NT2/D1 (cell line): ENCODE data around the gene BRAT1.

ENCODE experiments used
- SUZ12 ChIP-seq: IDR thresholded peaks from 2 replicates; pipeline ENCODE4 v1.6.1; 2011; ENCODE audit not compliant: insufficient read length, insufficient read depth; ENCODE audit errors: extremely low read depth
- YY1 ChIP-seq: IDR thresholded peaks from 2 replicates; pipeline ENCODE4 v1.6.1; 2011; ENCODE audit not compliant: insufficient read length, insufficient read depth
- ZNF274 ChIP-seq: IDR thresholded peaks from 2 replicates; pipeline ENCODE4 v1.6.1; 2011; ENCODE audit warnings: mild to moderate bottlenecking, low read depth, low read length

DNA sequence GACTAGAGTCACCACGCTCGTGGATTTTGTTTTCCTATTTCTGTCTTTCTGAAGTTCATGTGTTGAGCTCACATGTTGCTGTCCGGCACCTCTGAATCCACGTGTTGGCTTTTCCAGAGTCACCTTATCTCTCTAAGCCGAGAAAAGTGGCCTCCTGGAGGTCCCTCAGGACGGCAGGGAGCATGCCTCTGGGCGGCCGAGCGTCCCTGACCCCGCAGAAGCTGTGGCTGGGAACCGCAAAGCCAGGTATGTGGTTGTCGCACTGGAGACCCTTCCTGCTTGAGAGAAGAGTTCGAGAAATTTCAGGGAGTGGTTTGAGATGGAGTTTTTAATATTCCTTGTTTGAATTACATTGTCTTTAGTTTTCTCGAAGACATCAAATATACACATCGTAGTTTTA is 16.1 kb upstream of the BRAT1 start:
- TF ChIP-seq SUZ12 (no peak), ZNF274 (no peak), YY1 (no peak)
